ENCODE measurements around the gene OR52J3. TPM values are rescaled to one million over a fixed set of nuclear protein-coding genes. Genes with fewer than 3 reads are reported as not detected.

OR52J3 gene
- total and polyA plus RNA-seq, 7 experiments from 2014 or later, result not detected

- Mint-ChIP-seq H3K27ac (no peak overlapping the region), H3K9me3 (peaks cover 0 to 7% (median 0%) of the 10 kb centered on the region in 11 donors), H3K4me3 (no peak overlapping the region), H3K36me3 (no peaks in the 10 kb centered on the region), H3K4me1 (no peaks in the 10 kb centered on the region), H3K27me3 (peaks cover 0 to 10% (median 9%) of the 10 kb centered on the region in 5 donors)
- no peaks in the 10 kb centered on the region for H3K4me1 ChIP-seq (ENCODE audit: control insufficient read depth in 2 of 2, insufficient read depth in 2 of 2, low read length in 2 of 2)
- no peaks in the 10 kb centered on the region for H3K27me3 ChIP-seq (ENCODE audit: control insufficient read depth in 2 of 2, insufficient read depth in 2 of 2, low read length in 2 of 2)
- H3K4me3 ChIP-seq (ENCODE audit: low read length), result no peak overlapping the region
- ATAC-seq, result no peak
- CTCF ChIA-PET, result no interaction called here
- no peaks in the 10 kb centered on the region for H3K36me3 ChIP-seq (ENCODE audit: control insufficient read depth in 2 of 3, insufficient read depth in 3 of 3, low read length in 3 of 3)
- DNase-seq, result no peak
- H3K9me3 ChIP-seq (ENCODE audit: control insufficient read depth in 2 of 3, low read length in 3 of 3), result no peaks in the 10 kb centered on the region
- H3K27ac ChIP-seq (ENCODE audit: low read depth, low read length), result no peak overlapping the region
- POLR2A ChIA-PET, result no interaction called here
- intact Hi-C loops (cut with micrococcal nuclease), result no loop called here
These were observed 44.3 kb downstream of the OR52J3 start for GRCh38 chr11:5090668-5091067.

- Histone ChIP-seq H3K27me3 (ENCODE audit: control insufficient read depth in 2 of 2, insufficient read depth in 2 of 2, low read length in 2 of 2) (peaks cover 0 to 5% of the 10 kb centered on the region in 2 donors), H3K9me3 (ENCODE audit: control insufficient read depth in 2 of 3, low read length in 3 of 3) (no peaks in the 10 kb centered on the region), H3K27ac (ENCODE audit: low read depth, low read length) (no peak overlapping the region), H3K4me3 (ENCODE audit: low read length) (no peak overlapping the region), H3K4me1 (ENCODE audit: control insufficient read depth in 2 of 2, insufficient read depth in 2 of 2, low read length in 2 of 2) (no peaks in the 10 kb centered on the region), H3K36me3 (ENCODE audit: control insufficient read depth in 2 of 3, insufficient read depth in 3 of 3, low read length in 3 of 3) (no peaks in the 10 kb centered on the region)
- ATAC-seq (no peak), DNase-seq (no peak)
- peaks cover 0 to 4% (median 0%) of the 10 kb centered on the region in 11 donors for H3K9me3 Mint-ChIP-seq
- H3K27me3 Mint-ChIP-seq, result peaks cover 0 to 16% (median 10%) of the 10 kb centered on the region in 5 donors
- no peaks in the 10 kb centered on the region for H3K4me1 Mint-ChIP-seq
- CTCF ChIA-PET, result no interaction called here
- H3K36me3 Mint-ChIP-seq, result no peaks in the 10 kb centered on the region
- POLR2A ChIA-PET, result no interaction called here
- H3K4me3 Mint-ChIP-seq, result no peak overlapping the region
- no peak overlapping the region for H3K27ac Mint-ChIP-seq
- intact Hi-C loops (cut with micrococcal nuclease), result no loop called here
These were observed 46.7 kb downstream of the OR52J3 start for GRCh38 chr11:5092821-5093585.

- no peak overlapping the region for H3K27ac ChIP-seq (ENCODE audit: low read depth, low read length)
- Mint-ChIP-seq H3K4me3 (no peak overlapping the region), H3K27me3 (peaks cover 0 to 15% (median 13%) of the 10 kb centered on the region in 5 donors), H3K27ac (no peak overlapping the region), H3K36me3 (no peaks in the 10 kb centered on the region), H3K4me1 (no peaks in the 10 kb centered on the region), H3K9me3 (peaks cover 0 to 4% (median 0%) of the 10 kb centered on the region in 11 donors)
- no peaks in the 10 kb centered on the region for H3K4me1 ChIP-seq (ENCODE audit: control insufficient read depth in 2 of 2, insufficient read depth in 2 of 2, low read length in 2 of 2)
- intact Hi-C loops (cut with micrococcal nuclease), result no loop called here
- no peaks in the 10 kb centered on the region for H3K36me3 ChIP-seq (ENCODE audit: control insufficient read depth in 2 of 3, insufficient read depth in 3 of 3, low read length in 3 of 3)
- ATAC-seq (no peak), DNase-seq (no peak)
- no peak overlapping the region for H3K4me3 ChIP-seq (ENCODE audit: low read length)
- ChIA-PET CTCF (no interaction called here), POLR2A (no interaction called here)
- peaks cover 0 to 5% of the 10 kb centered on the region in 2 donors for H3K27me3 ChIP-seq (ENCODE audit: control insufficient read depth in 2 of 2, insufficient read depth in 2 of 2, low read length in 2 of 2)
- no peaks in the 10 kb centered on the region for H3K9me3 ChIP-seq (ENCODE audit: control insufficient read depth in 2 of 3, low read length in 3 of 3)
These were observed 49.7 kb downstream of the OR52J3 start for GRCh38 chr11:5096011-5096410.

Other genes with a start within 250 kb of the OR52J3 start
- not detected for gene OR52R1, start 242.1 kb upstream of the OR52J3 start, total RNA-seq
- gene OR52R1, start 242.1 kb upstream of the OR52J3 start, polyA plus RNA-seq, result not detected
- not detected for gene OR51F2, start 225.2 kb upstream of the OR52J3 start, total RNA-seq
- not detected for gene OR51F2, start 225.2 kb upstream of the OR52J3 start, polyA plus RNA-seq
- gene OR51S1, start 197.3 kb upstream of the OR52J3 start, total RNA-seq, result not detected
- gene OR51S1, start 197.3 kb upstream of the OR52J3 start, polyA plus RNA-seq, result not detected
- gene OR51T1, start 164.6 kb upstream of the OR52J3 start, total RNA-seq, result not detected
- not detected for gene OR51T1, start 164.6 kb upstream of the OR52J3 start, polyA plus RNA-seq
- not detected for gene OR51A7, start 142.7 kb upstream of the OR52J3 start, total RNA-seq
- not detected for gene OR51A7, start 142.7 kb upstream of the OR52J3 start, polyA plus RNA-seq
- gene OR51G2, start 127.2 kb upstream of the OR52J3 start, total RNA-seq, result not detected
- not detected for gene OR51G2, start 127.2 kb upstream of the OR52J3 start, polyA plus RNA-seq
- not detected for gene OR51G1, start 122.2 kb upstream of the OR52J3 start, total RNA-seq
- gene OR51G1, start 122.2 kb upstream of the OR52J3 start, polyA plus RNA-seq, result not detected
- not detected for gene OR51A4, start 98.9 kb upstream of the OR52J3 start, total RNA-seq
- not detected for gene OR51A4, start 98.9 kb upstream of the OR52J3 start, polyA plus RNA-seq
- gene OR51A2, start 90.8 kb upstream of the OR52J3 start, total RNA-seq, result not detected
- gene OR51A2, start 90.8 kb upstream of the OR52J3 start, polyA plus RNA-seq, result not detected
- gene OR51L1, start 51.7 kb upstream of the OR52J3 start, total RNA-seq, result not detected
- not detected for gene OR51L1, start 51.7 kb upstream of the OR52J3 start, polyA plus RNA-seq
- not detected for gene OR52E2, start 13.1 kb downstream of the OR52J3 start, total RNA-seq
- not detected for gene OR52E2, start 13.1 kb downstream of the OR52J3 start, polyA plus RNA-seq
- gene OR52E1, start 23.0 kb downstream of the OR52J3 start, total RNA-seq, result not detected
- not detected for gene OR52E1, start 23.0 kb downstream of the OR52J3 start, polyA plus RNA-seq
- gene OR52A5, start 91.8 kb downstream of the OR52J3 start, total RNA-seq, result not detected
- not detected for gene OR52A5, start 91.8 kb downstream of the OR52J3 start, polyA plus RNA-seq
- gene OR52A1, start 108.2 kb downstream of the OR52J3 start, total RNA-seq, result not detected
- not detected for gene OR52A1, start 108.2 kb downstream of the OR52J3 start, polyA plus RNA-seq
- not detected for gene OR51V1, start 154.2 kb downstream of the OR52J3 start, total RNA-seq
- not detected for gene OR51V1, start 154.2 kb downstream of the OR52J3 start, polyA plus RNA-seq
- 10 to 100 TPM in 1 of 5 experiments, under 1 TPM in 1, not detected in 3; 1.00 to 56.2 TPM for gene HBB, start 180.5 kb downstream of the OR52J3 start, total RNA-seq
- gene HBB, start 180.5 kb downstream of the OR52J3 start, polyA plus RNA-seq, result under 1 TPM; 0.67 to 0.91 TPM
- gene HBD, start 188.0 kb downstream of the OR52J3 start, total RNA-seq, result not detected
- not detected for gene HBD, start 188.0 kb downstream of the OR52J3 start, polyA plus RNA-seq
- gene HBG1, start 203.3 kb downstream of the OR52J3 start, total RNA-seq, result not detected
- gene HBG1, start 203.3 kb downstream of the OR52J3 start, polyA plus RNA-seq, result not detected
- not detected for gene HBG2, start 208.3 kb downstream of the OR52J3 start, total RNA-seq
- not detected for gene HBG2, start 208.3 kb downstream of the OR52J3 start, polyA plus RNA-seq
- not detected for gene HBE1, start 223.4 kb downstream of the OR52J3 start, total RNA-seq
- gene HBE1, start 223.4 kb downstream of the OR52J3 start, polyA plus RNA-seq, result not detected